PC-3 (cell line): ENCODE data around the gene FLNC. TPM values are rescaled to one million over a fixed set of nuclear protein-coding genes. Genes with fewer than 3 reads are reported as not detected.

ENCODE experiments used
- ATAC-seq: fragments of 200-7000 bp; cut with Tn5 transposase; 2 replicates; pipeline ENCODE4 v1.9.1; 2020; ENCODE audit warnings: mild to moderate bottlenecking, moderate library complexity
- BruUV-seq: library from RNA; stranded (reverse); fragments of 400-500 nt; replicated peaks from 2 replicates; lab custom pipeline; 2021; lab: Mats Ljungman, UMichigan
- CTCF ChIA-PET: fragments of 300-600 bp; sonication (Branson Sonifier 250); formaldehyde crosslinking; loops from one replicate; lab custom pipeline; 2022; ENCODE audit warnings: antibody characterized with exemption; lab: Charles Lee
- POLR2A ChIA-PET: fragments of 300-600 bp; sonication (Branson Sonifier 250); formaldehyde crosslinking; loops from one replicate; lab custom pipeline; 2022; ENCODE audit warnings: antibody characterized with exemption; ENCODE audit not compliant: unreplicated experiment; lab: Charles Lee
- DNase-seq: peaks from one replicate; pipeline ENCODE4 v3.0.0-alpha.2; 2015
- H2AFZ ChIP-seq: fragments of 300-600 bp; sonication (generic); 2 replicates; pipeline ENCODE4 v1.6.0; 2016; ENCODE audit warnings: antibody characterized with exemption, low read length
- H3F3A ChIP-seq: fragments of 300-600 bp; sonication (generic); one replicate; pipeline ENCODE4 v1.6.0; 2017; ENCODE audit warnings: antibody characterized with exemption, low read length, control low read depth, mild to moderate bottlenecking; ENCODE audit not compliant: unreplicated experiment
- H3K27ac ChIP-seq: fragments of 300-600 bp; sonication (generic); 2 replicates; pipeline ENCODE4 v1.5.1; 2016; ENCODE audit warnings: mild to moderate bottlenecking, low read length
- H3K27me3 ChIP-seq: fragments of 300-600 bp; sonication (generic); 2 replicates; pipeline ENCODE4 v1.6.1; 2016; ENCODE audit warnings: low read length, mixed read lengths
- H3K36me3 ChIP-seq: fragments of 300-600 bp; sonication (generic); 2 replicates; pipeline ENCODE4 v1.6.1; 2016; ENCODE audit warnings: low read depth, mixed run types, low read length, mixed read lengths
- H3K4me1 ChIP-seq: fragments of 300-600 bp; sonication (generic); 2 replicates; pipeline ENCODE4 v1.5.1; 2016; ENCODE audit warnings: low read length; ENCODE audit not compliant: insufficient read depth
- H3K4me2 ChIP-seq: fragments of 300-600 bp; sonication (generic); 2 replicates; pipeline ENCODE4 v1.6.0; 2016; ENCODE audit warnings: low read length
- H3K4me3 ChIP-seq: fragments of 300-600 bp; sonication (generic); 2 replicates; pipeline ENCODE4 v1.5.1; 2016; ENCODE audit warnings: mild to moderate bottlenecking, low read length, mixed read lengths
- H3K79me2 ChIP-seq: fragments of 300-600 bp; sonication (generic); 2 replicates; pipeline ENCODE4 v1.6.1; 2017; ENCODE audit warnings: low read length, mixed read lengths
- H3K9ac ChIP-seq: fragments of 300-600 bp; sonication (generic); 2 replicates; pipeline ENCODE4 v1.6.0; 2016; ENCODE audit warnings: mild to moderate bottlenecking, low read length
- H3K9me2 ChIP-seq: fragments of 300-600 bp; sonication (generic); replicated peaks from 2 replicates; pipeline ENCODE4 v1.6.1; 2016; ENCODE audit warnings: mixed run types, low read length, mixed read lengths
- H3K9me3 ChIP-seq: fragments of 300-600 bp; sonication (generic); 2 replicates; pipeline ENCODE4 v1.6.1; 2016; ENCODE audit warnings: low read length, mixed read lengths
- H4K20me1 ChIP-seq: fragments of 300-600 bp; sonication (generic); 2 replicates; pipeline ENCODE4 v1.6.1; 2016; ENCODE audit warnings: low read length, mixed read lengths
- CTCF ChIP-seq: fragments of 300-600 bp; sonication (generic); conservative IDR thresholded peaks from 2 replicates; pipeline ENCODE4 v1.5.1; 2017; ENCODE audit warnings: antibody characterized with exemption, low read depth, mild to moderate bottlenecking, low read length
- EZH2 ChIP-seq: fragments of 300-600 bp; sonication (generic); IDR thresholded peaks from one replicate; pipeline ENCODE4 v1.6.1; 2017; ENCODE audit warnings: antibody characterized with exemption, mild to moderate bottlenecking, low read length; ENCODE audit not compliant: unreplicated experiment
- EZH2phosphoT487 ChIP-seq: fragments of 300-600 bp; sonication (generic); IDR thresholded peaks from 2 replicates; pipeline ENCODE4 v1.6.1; 2018; ENCODE audit warnings: mild to moderate bottlenecking, antibody characterized with exemption, low read length, borderline replicate concordance
- intact Hi-C: fragments of 100-400 bp; cut with micrococcal nuclease; formaldehyde crosslinking; loops from 2 replicates; pipeline ENCODE4 v1.9.0; 2023
- total RNA-seq: library from RNA; depleted of rRNA; stranded (reverse); fragments of >200 nt; gene quantifications from 2 replicates; pipeline ENCODE4 v1.2.3, GENCODE V29; 2014

Gene FLNC
- total RNA-seq, 1 experiment from 2014 or later = 88.7 TPM

GRCh38 chr7:128836729-128837348 lies 6.6 kb downstream of the FLNC start:
- ATAC-seq (no peak), DNase-seq (no peak)
- intact Hi-C loops = no loop called here
- Histone ChIP-seq H3K9me2 (no peaks in the 10 kb centered on the region), H3F3A (no peaks in the 10 kb centered on the region), H3K9ac (no peak overlapping the region), H3K4me1 (peaks cover 22% of the 10 kb centered on the region), H3K4me3 (no peak overlapping the region), H3K36me3 (peaks cover 18% of the 10 kb centered on the region), H3K4me2 (no peak overlapping the region), H3K27ac (no peak overlapping the region), H3K9me3 (no peaks in the 10 kb centered on the region), H3K27me3 (no peaks in the 10 kb centered on the region), H2AFZ (no peak overlapping the region), H4K20me1 (no peaks in the 10 kb centered on the region; the same call in 1 of the 2 replicates), H3K79me2 (peaks cover 29% of the 10 kb centered on the region)
- CTCF ChIA-PET = no interaction called here
- TF ChIP-seq EZH2phosphoT487 (no peak), CTCF (no peak), EZH2 (no peak)
- POLR2A ChIA-PET = no interaction called here
- BruUV-seq = no TSS peak

- H2AFZ ChIP-seq = no peak overlapping the region
- H3K4me2 ChIP-seq = no peak overlapping the region
- ChIA-PET POLR2A (no interaction called here), CTCF (no interaction called here)
- ATAC-seq (no peak), DNase-seq (no peak)
- TF ChIP-seq CTCF (no peak), EZH2phosphoT487 (no peak), EZH2 (no peak)
- no peak overlapping the region for H3K27ac ChIP-seq
- H3F3A ChIP-seq = no peaks in the 10 kb centered on the region
- intact Hi-C loops = no loop called here
- no TSS peak for BruUV-seq
- peaks cover 17% of the 10 kb centered on the region for H3K4me1 ChIP-seq
- peaks cover 22% of the 10 kb centered on the region for H3K36me3 ChIP-seq
- H3K9ac ChIP-seq = no peak overlapping the region
- H3K4me3 ChIP-seq = no peak overlapping the region
- no peaks in the 10 kb centered on the region; the same call in 1 of the 2 replicates for H4K20me1 ChIP-seq
- H3K9me2 ChIP-seq = no peaks in the 10 kb centered on the region
- no peaks in the 10 kb centered on the region for H3K9me3 ChIP-seq
- no peaks in the 10 kb centered on the region for H3K27me3 ChIP-seq
- H3K79me2 ChIP-seq = peaks cover 22% of the 10 kb centered on the region
Measured at GRCh38 chr7:128837521-128837921, 7.3 kb downstream of the FLNC start.

- no peaks in the 10 kb centered on the region; the same call in 1 of the 2 replicates for H4K20me1 ChIP-seq
- ChIA-PET POLR2A (no interaction called here), CTCF (no interaction called here)
- DNase-seq = no peak
- TF ChIP-seq EZH2phosphoT487 (no peak), EZH2 (no peak), CTCF (no peak)
- intact Hi-C loops = no loop called here
- no peak overlapping the region for H2AFZ ChIP-seq
- peaks cover 15% of the 10 kb centered on the region for H3K79me2 ChIP-seq
- no peaks in the 10 kb centered on the region for H3K9me2 ChIP-seq
- BruUV-seq = no TSS peak
- H3K9ac ChIP-seq = no peak overlapping the region
- no peaks in the 10 kb centered on the region for H3F3A ChIP-seq
- no peak overlapping the region for H3K27ac ChIP-seq
- peaks cover 26% of the 10 kb centered on the region for H3K36me3 ChIP-seq
- no peak overlapping the region for H3K4me3 ChIP-seq
- peaks cover 10% of the 10 kb centered on the region for H3K4me1 ChIP-seq
- no peak for ATAC-seq
- H3K27me3 ChIP-seq = no peaks in the 10 kb centered on the region
- no peaks in the 10 kb centered on the region for H3K9me3 ChIP-seq
- H3K4me2 ChIP-seq = no peak overlapping the region
Measured at GRCh38 chr7:128838109-128838779, 8.0 kb downstream of the FLNC start.
